Testis (tissue), 2 donors: Measurements from ENCODE around the gene MIR17HG.

Experiments used
- CTCF ChIP-seq, 3 experiments: fragments of 450-650 bp in 2 of 3; fragments of 200-600 bp in 1 of 3; sonication (generic) in 1 of 3; IDR thresholded peaks; one replicate each; pipeline ENCODE4 v1.5.1; 2016 to 2019; ENCODE audit warnings: antibody characterized with exemption in 3 of 3, mild to moderate bottlenecking in 2 of 3, moderate library complexity in 1 of 3
- POLR2A ChIP-seq: fragments of 450-650 bp; IDR thresholded peaks from one replicate; pipeline ENCODE4 v1.6.1; 2017; ENCODE audit warnings: antibody characterized with exemption, mild to moderate bottlenecking, moderate library complexity

GRCh38 chr13:91346850-91347201, 661 bp upstream of the MIR17HG start:
- TF ChIP-seq POLR2A (no peak), CTCF (IDR thresholded peaks at IDR 0.05) (no peak)
